Measurements from ENCODE around the gene ITIH4. TPM values are rescaled to one million over a fixed set of nuclear protein-coding genes. Genes with fewer than 3 reads are reported as not detected.

The ITIH4 gene
- total and polyA plus RNA-seq, 2 of the 13 experiments (the other 11 are each of a cell fraction or from before 2014, with no cell fraction given), result 2.7 to 5.3 TPM

DNA sequence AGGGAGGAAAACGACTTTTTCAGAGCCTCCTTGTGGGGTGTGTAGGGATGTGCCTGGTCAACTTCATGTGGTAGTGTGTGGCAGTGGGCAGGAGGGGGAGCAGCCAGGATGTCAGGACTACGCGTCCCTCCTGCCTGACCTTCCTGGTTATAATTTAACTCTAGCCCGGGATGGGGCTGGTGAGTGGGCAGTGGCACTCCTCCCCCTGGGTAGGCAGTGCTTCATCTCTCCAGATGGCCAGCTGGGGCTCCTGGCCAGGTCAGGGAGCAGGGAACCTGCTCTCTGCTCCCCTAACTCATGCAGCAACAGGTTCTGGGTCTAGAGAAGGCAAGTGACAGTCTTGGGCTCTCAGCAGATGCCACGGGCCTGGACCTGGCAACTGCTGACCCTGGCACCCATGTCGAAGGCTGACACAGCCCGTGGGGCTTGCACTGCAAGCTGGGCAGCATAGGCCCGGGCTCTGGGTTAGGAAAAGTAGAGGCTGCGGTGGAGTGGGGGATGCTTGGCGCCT lies 2.6 kb downstream of the ITIH4 start (continued):
- TF ChIP-seq, protein P1, sequence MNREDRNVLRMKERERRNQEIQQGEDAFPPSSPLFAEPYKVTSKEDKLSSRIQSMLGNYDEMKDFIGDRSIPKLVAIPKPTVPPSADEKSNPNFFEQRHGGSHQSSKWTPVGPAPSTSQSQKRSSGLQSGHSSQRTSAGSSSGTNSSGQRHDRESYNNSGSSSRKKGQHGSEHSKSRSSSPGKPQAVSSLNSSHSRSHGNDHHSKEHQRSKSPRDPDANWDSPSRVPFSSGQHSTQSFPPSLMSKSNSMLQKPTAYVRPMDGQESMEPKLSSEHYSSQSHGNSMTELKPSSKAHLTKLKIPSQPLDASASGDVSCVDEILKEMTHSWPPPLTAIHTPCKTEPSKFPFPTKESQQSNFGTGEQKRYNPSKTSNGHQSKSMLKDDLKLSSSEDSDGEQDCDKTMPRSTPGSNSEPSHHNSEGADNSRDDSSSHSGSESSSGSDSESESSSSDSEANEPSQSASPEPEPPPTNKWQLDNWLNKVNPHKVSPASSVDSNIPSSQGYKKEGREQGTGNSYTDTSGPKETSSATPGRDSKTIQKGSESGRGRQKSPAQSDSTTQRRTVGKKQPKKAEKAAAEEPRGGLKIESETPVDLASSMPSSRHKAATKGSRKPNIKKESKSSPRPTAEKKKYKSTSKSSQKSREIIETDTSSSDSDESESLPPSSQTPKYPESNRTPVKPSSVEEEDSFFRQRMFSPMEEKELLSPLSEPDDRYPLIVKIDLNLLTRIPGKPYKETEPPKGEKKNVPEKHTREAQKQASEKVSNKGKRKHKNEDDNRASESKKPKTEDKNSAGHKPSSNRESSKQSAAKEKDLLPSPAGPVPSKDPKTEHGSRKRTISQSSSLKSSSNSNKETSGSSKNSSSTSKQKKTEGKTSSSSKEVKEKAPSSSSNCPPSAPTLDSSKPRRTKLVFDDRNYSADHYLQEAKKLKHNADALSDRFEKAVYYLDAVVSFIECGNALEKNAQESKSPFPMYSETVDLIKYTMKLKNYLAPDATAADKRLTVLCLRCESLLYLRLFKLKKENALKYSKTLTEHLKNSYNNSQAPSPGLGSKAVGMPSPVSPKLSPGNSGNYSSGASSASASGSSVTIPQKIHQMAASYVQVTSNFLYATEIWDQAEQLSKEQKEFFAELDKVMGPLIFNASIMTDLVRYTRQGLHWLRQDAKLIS (CRISPR knock-in tag; IDR thresholded peaks at IDR 0.05), result no peak
- TF ChIP-seq CENPX (CRISPR knock-in tag; IDR thresholded peaks at IDR 0.05), result no peak
- TF ChIP-seq GATAD2A (CRISPR knock-in tag; IDR thresholded peaks at IDR 0.05), result 0 out of 2 replicates have a peak, but pooled peaks have one; percentile 55
- no peak for TF ChIP-seq ZNF772 (CRISPR knock-in tag; IDR thresholded peaks at IDR 0.05)
- TF ChIP-seq ZSCAN22 (CRISPR knock-in tag; IDR thresholded peaks at IDR 0.05), result no peak
- TF ChIP-seq, protein P2, sequence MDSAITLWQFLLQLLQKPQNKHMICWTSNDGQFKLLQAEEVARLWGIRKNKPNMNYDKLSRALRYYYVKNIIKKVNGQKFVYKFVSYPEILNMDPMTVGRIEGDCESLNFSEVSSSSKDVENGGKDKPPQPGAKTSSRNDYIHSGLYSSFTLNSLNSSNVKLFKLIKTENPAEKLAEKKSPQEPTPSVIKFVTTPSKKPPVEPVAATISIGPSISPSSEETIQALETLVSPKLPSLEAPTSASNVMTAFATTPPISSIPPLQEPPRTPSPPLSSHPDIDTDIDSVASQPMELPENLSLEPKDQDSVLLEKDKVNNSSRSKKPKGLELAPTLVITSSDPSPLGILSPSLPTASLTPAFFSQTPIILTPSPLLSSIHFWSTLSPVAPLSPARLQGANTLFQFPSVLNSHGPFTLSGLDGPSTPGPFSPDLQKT (CRISPR knock-in tag; IDR thresholded peaks at IDR 0.05; ENCODE audit: borderline replicate concordance), result no peak
- TF ChIP-seq ZNF850 (CRISPR knock-in tag; conservative IDR thresholded peaks at IDR 0.05), result no peak
- no peak for TF ChIP-seq ZNF484 (CRISPR knock-in tag; IDR thresholded peaks at IDR 0.05; ENCODE audit: borderline replicate concordance, low read depth)
- TF ChIP-seq, protein P3, sequence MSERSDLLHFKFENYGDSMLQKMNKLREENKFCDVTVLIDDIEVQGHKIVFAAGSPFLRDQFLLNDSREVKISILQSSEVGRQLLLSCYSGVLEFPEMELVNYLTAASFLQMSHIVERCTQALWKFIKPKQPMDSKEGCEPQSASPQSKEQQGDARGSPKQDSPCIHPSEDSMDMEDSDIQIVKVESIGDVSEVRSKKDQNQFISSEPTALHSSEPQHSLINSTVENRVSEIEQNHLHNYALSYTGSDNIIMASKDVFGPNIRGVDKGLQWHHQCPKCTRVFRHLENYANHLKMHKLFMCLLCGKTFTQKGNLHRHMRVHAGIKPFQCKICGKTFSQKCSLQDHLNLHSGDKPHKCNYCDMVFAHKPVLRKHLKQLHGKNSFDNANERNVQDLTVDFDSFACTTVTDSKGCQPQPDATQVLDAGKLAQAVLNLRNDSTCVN (CRISPR knock-in tag; IDR thresholded peaks at IDR 0.05; ENCODE audit: borderline replicate concordance), result no peak
- TF ChIP-seq ZSCAN12 (CRISPR knock-in tag; IDR thresholded peaks at IDR 0.05), result no peak
- no peak for TF ChIP-seq GLI4 (CRISPR knock-in tag; IDR thresholded peaks at IDR 0.05; ENCODE audit: borderline replicate concordance)
- no peak for TF ChIP-seq EED (CRISPR knock-in tag; IDR thresholded peaks at IDR 0.05)
- no peak for TF ChIP-seq ATF1 (CRISPR knock-in tag; IDR thresholded peaks at IDR 0.05)
- TF ChIP-seq PAX8 (CRISPR knock-in tag; IDR thresholded peaks at IDR 0.05; ENCODE audit: borderline replicate concordance), result no peak
- TF ChIP-seq ZNF121 (CRISPR knock-in tag; IDR thresholded peaks at IDR 0.05), result no peak
- no peak for TF ChIP-seq CCDC6 (CRISPR knock-in tag; IDR thresholded peaks at IDR 0.05)
- TF ChIP-seq YY1 (IDR thresholded peaks at IDR 0.05; ENCODE audit: insufficient read depth, insufficient replicate concordance, low read depth, low read length), result no peak
- no peak for TF ChIP-seq ZNF83 (CRISPR knock-in tag; IDR thresholded peaks at IDR 0.05; ENCODE audit: borderline replicate concordance)
- no peak for TF ChIP-seq ETV6 (CRISPR knock-in tag; conservative IDR thresholded peaks at IDR 0.05)
- TF ChIP-seq, protein P4, sequence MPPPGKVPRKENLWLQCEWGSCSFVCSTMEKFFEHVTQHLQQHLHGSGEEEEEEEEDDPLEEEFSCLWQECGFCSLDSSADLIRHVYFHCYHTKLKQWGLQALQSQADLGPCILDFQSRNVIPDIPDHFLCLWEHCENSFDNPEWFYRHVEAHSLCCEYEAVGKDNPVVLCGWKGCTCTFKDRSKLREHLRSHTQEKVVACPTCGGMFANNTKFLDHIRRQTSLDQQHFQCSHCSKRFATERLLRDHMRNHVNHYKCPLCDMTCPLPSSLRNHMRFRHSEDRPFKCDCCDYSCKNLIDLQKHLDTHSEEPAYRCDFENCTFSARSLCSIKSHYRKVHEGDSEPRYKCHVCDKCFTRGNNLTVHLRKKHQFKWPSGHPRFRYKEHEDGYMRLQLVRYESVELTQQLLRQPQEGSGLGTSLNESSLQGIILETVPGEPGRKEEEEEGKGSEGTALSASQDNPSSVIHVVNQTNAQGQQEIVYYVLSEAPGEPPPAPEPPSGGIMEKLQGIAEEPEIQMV (CRISPR knock-in tag; IDR thresholded peaks at IDR 0.05; ENCODE audit: low read depth), result no peak

All from HepG2 (cell line).